Trophoblast cell (in vitro differentiated cells and primary cell): ENCODE results near the gene AKAP6.
A peak's percentile ranks its signal among the peaks of the same experiment; 100 is the strongest.

ENCODE experiments used
- DNase-seq, 2 donors: peaks; one replicate each; pipeline ENCODE4 v3.0.0-alpha.2; 2016
- H2AFZ ChIP-seq: 2 replicates; pipeline ENCODE4 v1.6.1; 2013; ENCODE audit warnings: low read length, moderate library complexity, mild to moderate bottlenecking; ENCODE audit not compliant: insufficient read depth, poor library complexity
- H2AK5ac ChIP-seq: 2 replicates; pipeline ENCODE4 v1.6.1; 2013; ENCODE audit warnings: mild to moderate bottlenecking, low read length
- H2BK120ac ChIP-seq: 2 replicates; pipeline ENCODE4 v1.6.1; 2013; ENCODE audit warnings: low read length, mild to moderate bottlenecking, moderate library complexity; ENCODE audit not compliant: insufficient read depth, poor library complexity
- H2BK12ac ChIP-seq: 2 replicates; pipeline ENCODE4 v1.6.1; 2013; ENCODE audit warnings: mild to moderate bottlenecking, low read length, moderate library complexity
- H2BK5ac ChIP-seq: 2 replicates; pipeline ENCODE4 v1.6.1; 2013; ENCODE audit warnings: low read length, low read depth, moderate library complexity, mild to moderate bottlenecking; ENCODE audit not compliant: poor library complexity
- H3K14ac ChIP-seq: 2 replicates; pipeline ENCODE4 v1.6.1; 2013; ENCODE audit warnings: mild to moderate bottlenecking, low read length
- H3K18ac ChIP-seq: 2 replicates; pipeline ENCODE4 v1.6.1; 2013; ENCODE audit warnings: mild to moderate bottlenecking, low read length
- H3K23ac ChIP-seq: 2 replicates; pipeline ENCODE4 v1.6.1; 2013; ENCODE audit warnings: low read length
- H3K27ac ChIP-seq: 2 replicates; pipeline ENCODE4 v1.5.1; 2013; ENCODE audit warnings: low read depth, mild to moderate bottlenecking, inconsistent platforms, low read length, moderate library complexity
- H3K27me3 ChIP-seq: 2 replicates; pipeline ENCODE4 v1.6.1; 2013; ENCODE audit warnings: inconsistent platforms, mild to moderate bottlenecking, low read length, moderate library complexity; ENCODE audit not compliant: insufficient read depth
- H3K36me3 ChIP-seq, 2 experiments: 1 replicate in 1 of 2; 2 replicates in 1 of 2; pipeline ENCODE4 v1.6.1; 2013; ENCODE audit warnings: low read length in 2 of 2, mild to moderate bottlenecking in 2 of 2, moderate library complexity in 1 of 2; ENCODE audit not compliant: insufficient read depth in 2 of 2, control insufficient read depth in 1 of 2
- H3K4ac ChIP-seq: 2 replicates; pipeline ENCODE4 v1.6.1; 2013; ENCODE audit warnings: low read depth, mild to moderate bottlenecking, low read length, moderate library complexity
- H3K4me1 ChIP-seq, 2 experiments: 1 replicate in 1 of 2; 2 replicates in 1 of 2; pipeline ENCODE4 v1.6.1; 2013; ENCODE audit warnings: low read length in 2 of 2, mild to moderate bottlenecking in 2 of 2, moderate library complexity in 1 of 2; ENCODE audit not compliant: insufficient read depth in 2 of 2, control insufficient read depth in 1 of 2
- H3K4me2 ChIP-seq: 2 replicates; pipeline ENCODE4 v1.6.1; 2013; ENCODE audit warnings: inconsistent platforms, mild to moderate bottlenecking, low read length, moderate library complexity
- H3K4me3 ChIP-seq: 2 replicates; pipeline ENCODE4 v1.5.1; 2013; ENCODE audit warnings: mild to moderate bottlenecking, low read depth, low read length, inconsistent platforms
- H3K79me1 ChIP-seq: one replicate; pipeline ENCODE4 v1.6.1; 2013; ENCODE audit warnings: low read length
- H3K79me2 ChIP-seq: 2 replicates; pipeline ENCODE4 v1.6.1; 2013; ENCODE audit warnings: low read length, mild to moderate bottlenecking; ENCODE audit not compliant: control insufficient read depth, insufficient read depth, poor library complexity
- H3K9ac ChIP-seq: 2 replicates; pipeline ENCODE4 v1.6.1; 2013; ENCODE audit warnings: mild to moderate bottlenecking, low read length
- H3K9me3 ChIP-seq: 2 replicates; pipeline ENCODE4 v1.6.1; 2013; ENCODE audit warnings: low read depth, mild to moderate bottlenecking, control low read depth, inconsistent platforms, low read length; ENCODE audit not compliant: insufficient read depth
- H4K12ac ChIP-seq: 2 replicates; pipeline ENCODE4 v1.6.1; 2013; ENCODE audit warnings: low read depth, mild to moderate bottlenecking, low read length, moderate library complexity
- H4K8ac ChIP-seq: 2 replicates; pipeline ENCODE4 v1.6.1; 2013; ENCODE audit warnings: low read depth, mild to moderate bottlenecking, low read length, moderate library complexity
- H4K91ac ChIP-seq: one replicate; pipeline ENCODE4 v1.6.1; 2013; ENCODE audit warnings: low read depth, mild to moderate bottlenecking, low read length, moderate library complexity
- WGBS: extraction: QIAGEN DNeasy Blood & Tissue Kit; methylation state at CpG from one replicate; pipeline ENCODE4 v1.1.7; 2013; ENCODE audit warnings: missing lambda C conversion rate; ENCODE audit not compliant: insufficient read length, insufficient coverage; ENCODE audit errors: extremely low coverage; 5-methylcytosine and 5-hydroxymethylcytosine counted together

Gene AKAP6

GRCh38 chr14:32662211-32662610 is 333.1 kb downstream of the AKAP6 start:
- no peaks in the 10 kb centered on the region for H3K79me2 ChIP-seq
- H4K12ac ChIP-seq, result no peak overlapping the region
- no peak overlapping the region for H3K14ac ChIP-seq
- H4K91ac ChIP-seq, result no peak overlapping the region
- no peak overlapping the region for H4K8ac ChIP-seq
- no peaks in the 10 kb centered on the region for H3K27me3 ChIP-seq
- WGBS, result no CpG with 5 or more reads among the region's 1 CpG
- no peak overlapping the region for H2AFZ ChIP-seq
- no peak overlapping the region for H3K4me3 ChIP-seq
- no peak overlapping the region for H2AK5ac ChIP-seq
- no peaks in the 10 kb centered on the region for H3K36me3 ChIP-seq
- no peaks in the 10 kb centered on the region for H3K4me1 ChIP-seq
- H3K27ac ChIP-seq, result no peak overlapping the region
- H2BK12ac ChIP-seq, result no peak overlapping the region
- no peak overlapping the region for H2BK120ac ChIP-seq
- H3K18ac ChIP-seq, result no peak overlapping the region
- DNase-seq, result peak in 1 of 2 donors; percentile 21
- H2BK5ac ChIP-seq, result no peak overlapping the region
- H3K4me2 ChIP-seq, result no peak overlapping the region
- no peak overlapping the region for H3K23ac ChIP-seq
- no peaks in the 10 kb centered on the region for H3K9me3 ChIP-seq
- no peaks in the 10 kb centered on the region for H3K79me1 ChIP-seq
- H3K4ac ChIP-seq, result no peak overlapping the region
- no peak overlapping the region for H3K9ac ChIP-seq

GRCh38 chr14:32666308-32666707 is 337.2 kb downstream of the AKAP6 start:
- no peak overlapping the region for H4K12ac ChIP-seq
- H2BK120ac ChIP-seq, result no peak overlapping the region
- no peak overlapping the region for H3K27ac ChIP-seq
- DNase-seq, result no peak
- no peak overlapping the region for H2BK5ac ChIP-seq
- H3K23ac ChIP-seq, result no peak overlapping the region
- H4K8ac ChIP-seq, result no peak overlapping the region
- no peak overlapping the region for H3K4me3 ChIP-seq
- no peak overlapping the region for H4K91ac ChIP-seq
- H3K4ac ChIP-seq, result no peak overlapping the region
- H3K36me3 ChIP-seq, result no peaks in the 10 kb centered on the region
- no peak overlapping the region for H3K9ac ChIP-seq
- H3K79me1 ChIP-seq, result no peaks in the 10 kb centered on the region
- H3K79me2 ChIP-seq, result no peaks in the 10 kb centered on the region
- H2BK12ac ChIP-seq, result no peak overlapping the region
- no peak overlapping the region for H3K14ac ChIP-seq
- H3K9me3 ChIP-seq, result no peaks in the 10 kb centered on the region
- no peak overlapping the region for H2AFZ ChIP-seq
- no peaks in the 10 kb centered on the region for H3K27me3 ChIP-seq
- no peak overlapping the region for H2AK5ac ChIP-seq
- H3K18ac ChIP-seq, result no peak overlapping the region
- no peak overlapping the region for H3K4me2 ChIP-seq
- no peaks in the 10 kb centered on the region for H3K4me1 ChIP-seq

GRCh38 chr14:32667287-32667686 is 338.2 kb downstream of the AKAP6 start:
- Histone ChIP-seq H2BK12ac (no peak overlapping the region), H4K8ac (no peak overlapping the region), H3K4me2 (no peak overlapping the region), H2AFZ (no peak overlapping the region), H4K91ac (no peak overlapping the region), H3K4me3 (no peak overlapping the region), H3K79me1 (no peaks in the 10 kb centered on the region), H2BK120ac (no peak overlapping the region), H3K27me3 (no peaks in the 10 kb centered on the region), H3K9ac (no peak overlapping the region), H3K79me2 (no peaks in the 10 kb centered on the region), H3K14ac (no peak overlapping the region), H3K23ac (no peak overlapping the region), H3K4ac (no peak overlapping the region), H2AK5ac (no peak overlapping the region), H4K12ac (no peak overlapping the region), H3K27ac (no peak overlapping the region), H3K36me3 (no peaks in the 10 kb centered on the region), H3K18ac (no peak overlapping the region), H3K9me3 (no peaks in the 10 kb centered on the region), H2BK5ac (no peak overlapping the region), H3K4me1 (no peaks in the 10 kb centered on the region)
- no peak for DNase-seq
- no CpG with 5 or more reads among the region's 2 CpGs for WGBS

- no peak overlapping the region for H3K23ac ChIP-seq
- no peaks in the 10 kb centered on the region for H3K4me1 ChIP-seq
- H3K36me3 ChIP-seq, result no peaks in the 10 kb centered on the region
- H3K79me2 ChIP-seq, result no peaks in the 10 kb centered on the region
- H3K79me1 ChIP-seq, result no peaks in the 10 kb centered on the region
- H2AK5ac ChIP-seq, result no peak overlapping the region
- no peak for DNase-seq
- no peak overlapping the region for H4K12ac ChIP-seq
- no peak overlapping the region for H2BK5ac ChIP-seq
- H3K27me3 ChIP-seq, result no peaks in the 10 kb centered on the region
- no peak overlapping the region for H3K9ac ChIP-seq
- H4K8ac ChIP-seq, result no peak overlapping the region
- H3K4me3 ChIP-seq, result no peak overlapping the region
- no peak overlapping the region for H3K18ac ChIP-seq
- H3K4ac ChIP-seq, result no peak overlapping the region
- H3K4me2 ChIP-seq, result no peak overlapping the region
- H2AFZ ChIP-seq, result no peak overlapping the region
- H3K27ac ChIP-seq, result no peak overlapping the region
- no peaks in the 10 kb centered on the region for H3K9me3 ChIP-seq
- H2BK12ac ChIP-seq, result no peak overlapping the region
- no peak overlapping the region for H3K14ac ChIP-seq
- WGBS, result no CpG with 5 or more reads among the region's 1 CpG
- no peak overlapping the region for H4K91ac ChIP-seq
- no peak overlapping the region for H2BK120ac ChIP-seq
Measured at GRCh38 chr14:32667791-32668190, 338.7 kb downstream of the AKAP6 start.
